CD4-positive, alpha-beta memory T cell (primary cell): ENCODE measurements around the gene NENF. TPM values are rescaled to one million over a fixed set of nuclear protein-coding genes. Genes with fewer than 3 reads are reported as not detected.
"Not testable (repeated sequence)": the region's sequence is repeated elsewhere in the genome, so short reads cannot be mapped to it uniquely, and the experiment has no call there.

Source experiments
- CTCF ChIA-PET: fragments of 350-600 bp; sonication (Branson Sonifier 250); formaldehyde crosslinking; loops from one replicate; lab custom pipeline; 2021; ENCODE audit warnings: inconsistent platforms; ENCODE audit not compliant: partially characterized antibody; lab: Charles Lee
- POLR2A ChIA-PET: fragments of 350-600 bp; sonication (Branson Sonifier 250); formaldehyde crosslinking; loops from one replicate; lab custom pipeline; 2021; ENCODE audit not compliant: partially characterized antibody; lab: Charles Lee
- DNase-seq, 5 donors: peaks; one replicate each; pipeline versions ENCODE4 v3.0.0 to v3.0.0-alpha.2; 2020 to 2022; ENCODE audit warnings: mixed read lengths in 1 of 5
- H3K27ac ChIP-seq: one replicate; pipeline ENCODE4 v1.7.0; 2013; ENCODE audit warnings: low read depth, low read length
- H3K27me3 ChIP-seq: 2 replicates; pipeline ENCODE4 v1.7.0; 2013; ENCODE audit warnings: mild to moderate bottlenecking, low read length, moderate library complexity; ENCODE audit not compliant: insufficient read depth
- H3K36me3 ChIP-seq: 2 replicates; pipeline ENCODE4 v1.7.0; 2013; ENCODE audit warnings: mild to moderate bottlenecking, low read length, moderate library complexity; ENCODE audit not compliant: insufficient read depth
- H3K4me1 ChIP-seq: 2 replicates; pipeline ENCODE4 v1.7.0; 2013; ENCODE audit warnings: mild to moderate bottlenecking, low read length, moderate library complexity; ENCODE audit not compliant: insufficient read depth
- H3K4me3 ChIP-seq, 2 donors: one replicate each; pipeline ENCODE4 v1.7.0; 2013; ENCODE audit warnings: low read length in 2 of 2, mild to moderate bottlenecking in 1 of 2
- H3K9me3 ChIP-seq, 2 donors: one replicate each; pipeline ENCODE4 v1.7.0; 2013; ENCODE audit warnings: low read length in 2 of 2, control low read depth in 1 of 2; ENCODE audit not compliant: control insufficient read depth in 1 of 2
- H3K27ac Mint-ChIP-seq, 7 donors: one replicate each; pipeline ENCODE4 v1.8.0; 2020 to 2021; ENCODE audit warnings: mixed read lengths in 7 of 7, mild to moderate bottlenecking in 6 of 7, inconsistent platforms in 3 of 7, moderate library complexity in 3 of 7
- H3K27me3 Mint-ChIP-seq, 2 donors: one replicate each; pipeline ENCODE4 v1.8.0; 2020 to 2021; ENCODE audit warnings: mixed read lengths in 2 of 2
- H3K36me3 Mint-ChIP-seq, 2 donors: one replicate each; pipeline ENCODE4 v1.8.0; 2020 to 2021; ENCODE audit warnings: mixed read lengths in 2 of 2, inconsistent platforms in 1 of 2, mild to moderate bottlenecking in 1 of 2
- H3K4me1 Mint-ChIP-seq, 4 donors: one replicate each; pipeline ENCODE4 v1.8.0; 2020 to 2021; ENCODE audit warnings: mixed read lengths in 4 of 4, mild to moderate bottlenecking in 1 of 4
- H3K4me3 Mint-ChIP-seq, 8 donors: one replicate each; pipeline ENCODE4 v1.8.0; 2020 to 2021; ENCODE audit warnings: mixed read lengths in 8 of 8, mild to moderate bottlenecking in 7 of 8, moderate library complexity in 6 of 8, inconsistent platforms in 3 of 8
- H3K9me3 Mint-ChIP-seq, 8 donors: one replicate each; pipeline ENCODE4 v1.8.0; 2020 to 2021; ENCODE audit warnings: mixed read lengths in 8 of 8, mild to moderate bottlenecking in 5 of 8, inconsistent platforms in 3 of 8, moderate library complexity in 1 of 8
- intact Hi-C: fragments of 100-400 bp; cut with micrococcal nuclease; formaldehyde crosslinking; loops from one replicate; pipeline ENCODE4 v1.15.1; 2023
- polyA plus RNA-seq, 2 donors: library from polyadenylated mRNA; unstranded; fragments of 300-500 nt; fragmentation: Illumina TruSeq; gene quantifications; one replicate each; pipeline ENCODE4 v1.2.3, GENCODE V29; 2021
- total RNA-seq, 2 experiments: library from RNA; stranded (reverse); gene quantifications; one replicate each; pipeline ENCODE4 v1.2.3, GENCODE V29; 2021

Gene NENF
- total and polyA plus RNA-seq, 4 experiments from 2014 or later = 18.7 to 76.2 (median 31.8) TPM

- Mint-ChIP-seq H3K36me3 (no peaks in the 10 kb centered on the region), H3K4me3 (no peak overlapping the region), H3K27me3 (peaks cover 0 to 6% of the 10 kb centered on the region in 2 donors), H3K4me1 (peaks cover 0 to 14% (median 5%) of the 10 kb centered on the region in 4 donors), H3K9me3 (no peaks in the 10 kb centered on the region), H3K27ac (no peak overlapping the region)
- no peak for DNase-seq
- H3K27ac ChIP-seq = no peak overlapping the region
- peaks cover 8% of the 10 kb centered on the region for H3K4me1 ChIP-seq
- no peaks in the 10 kb centered on the region for H3K36me3 ChIP-seq
- ChIA-PET CTCF (interaction anchor here (0.8 to 9.7 kb wide), 3 partner anchors 12 to 411 kb away, joined by 3 to 69 read pairs (median 3); no protein-coding TSS in a partner anchor), POLR2A (no interaction called here)
- intact Hi-C loops = no loop called here
- H3K9me3 ChIP-seq = no peaks in the 10 kb centered on the region
- H3K4me3 ChIP-seq = no peak overlapping the region
- no peaks in the 10 kb centered on the region for H3K27me3 ChIP-seq
These were observed 41.0 kb downstream of the NENF start for GRCh38 chr1:212473729-212474128.

- peaks cover 0 to 6% of the 10 kb centered on the region in 2 donors for H3K27me3 Mint-ChIP-seq
- H3K4me3 Mint-ChIP-seq = no peak overlapping the region
- H3K36me3 ChIP-seq = no peaks in the 10 kb centered on the region
- DNase-seq = no peak
- no peak overlapping the region for H3K4me3 ChIP-seq
- H3K27ac Mint-ChIP-seq = no peak overlapping the region
- H3K27ac ChIP-seq = no peak overlapping the region
- H3K9me3 ChIP-seq = no peaks in the 10 kb centered on the region
- H3K9me3 Mint-ChIP-seq = no peaks in the 10 kb centered on the region
- ChIA-PET CTCF (interaction anchor here (1.3 to 9.7 kb wide), 2 partner anchors 20 to 404 kb away, joined by 6 to 69 read pairs; no protein-coding TSS in a partner anchor), POLR2A (no interaction called here)
- H3K27me3 ChIP-seq = no peaks in the 10 kb centered on the region
- peaks cover 0 to 14% (median 5%) of the 10 kb centered on the region in 4 donors for H3K4me1 Mint-ChIP-seq
- intact Hi-C loops = no loop called here
- H3K4me1 ChIP-seq = peaks cover 8% of the 10 kb centered on the region
- H3K36me3 Mint-ChIP-seq = no peaks in the 10 kb centered on the region
These were observed 42.4 kb downstream of the NENF start for GRCh38 chr1:212475151-212475550.

GRCh38 chr1:212475831-212476230 lies 43.1 kb downstream of the NENF start:
- CTCF ChIA-PET = interaction anchor here (1.3 to 1.7 kb wide), 2 partner anchors 142 to 405 kb away, joined by 5 to 6 read pairs; no protein-coding TSS in a partner anchor
- not testable (repeated sequence) for DNase-seq
- H3K4me1 Mint-ChIP-seq = peaks cover 0 to 14% (median 5%) of the 10 kb centered on the region in 4 donors

GRCh38 chr1:212477014-212477679 lies 44.4 kb downstream of the NENF start:
- POLR2A ChIA-PET = interaction anchor here (0.6 kb wide), 1 partner anchor 537 kb away, joined by 3 read pairs; no protein-coding TSS in a partner anchor
- Mint-ChIP-seq H3K4me1 (peaks cover 0 to 14% (median 5%) of the 10 kb centered on the region in 4 donors), H3K27me3 (peaks cover 2 to 6% of the 10 kb centered on the region in 2 donors), H3K27ac (peak overlapping the region in 1 of 7 donors; percentile 32), H3K36me3 (no peaks in the 10 kb centered on the region), H3K9me3 (no peaks in the 10 kb centered on the region), H3K4me3 (peak overlapping the region in 6 of 8 donors; percentile 19 to 70 (median 45))
- Histone ChIP-seq H3K9me3 (no peaks in the 10 kb centered on the region), H3K4me1 (peaks cover 8% of the 10 kb centered on the region), H3K27me3 (no peaks in the 10 kb centered on the region), H3K4me3 (no peak overlapping the region), H3K36me3 (no peaks in the 10 kb centered on the region), H3K27ac (no peak overlapping the region)
- intact Hi-C loops = loop anchor here (1.0 to 2.0 kb wide), 5 partner anchors 90 to 518 kb away; no protein-coding TSS in a partner anchor
- CTCF ChIA-PET = interaction anchor here (0.6 to 3.2 kb wide), 44 partner anchors 9 to 1283 kb away, joined by 3 to 44 read pairs (median 4); partner anchors contain the start of genes ATF3, NSL1 and PACC1
- DNase-seq = peak; percentile 67 to 78 (median 70)

More at GRCh38 chr1:212475831-212476230, 43.1 kb downstream of the NENF start:
- POLR2A ChIA-PET, H3K4me1 ChIP-seq, H3K4me3 ChIP-seq, H3K36me3 ChIP-seq, H3K27me3 Mint-ChIP-seq, H3K9me3 ChIP-seq, H3K4me3 Mint-ChIP-seq, H3K27ac ChIP-seq, H3K9me3 Mint-ChIP-seq, H3K27ac Mint-ChIP-seq, H3K36me3 Mint-ChIP-seq, H3K27me3 ChIP-seq: not testable (repeated sequence)
- intact Hi-C loops = loop anchor here (2.0 kb wide), 2 partner anchors 91 to 519 kb away; no protein-coding TSS in a partner anchor

DNA sequence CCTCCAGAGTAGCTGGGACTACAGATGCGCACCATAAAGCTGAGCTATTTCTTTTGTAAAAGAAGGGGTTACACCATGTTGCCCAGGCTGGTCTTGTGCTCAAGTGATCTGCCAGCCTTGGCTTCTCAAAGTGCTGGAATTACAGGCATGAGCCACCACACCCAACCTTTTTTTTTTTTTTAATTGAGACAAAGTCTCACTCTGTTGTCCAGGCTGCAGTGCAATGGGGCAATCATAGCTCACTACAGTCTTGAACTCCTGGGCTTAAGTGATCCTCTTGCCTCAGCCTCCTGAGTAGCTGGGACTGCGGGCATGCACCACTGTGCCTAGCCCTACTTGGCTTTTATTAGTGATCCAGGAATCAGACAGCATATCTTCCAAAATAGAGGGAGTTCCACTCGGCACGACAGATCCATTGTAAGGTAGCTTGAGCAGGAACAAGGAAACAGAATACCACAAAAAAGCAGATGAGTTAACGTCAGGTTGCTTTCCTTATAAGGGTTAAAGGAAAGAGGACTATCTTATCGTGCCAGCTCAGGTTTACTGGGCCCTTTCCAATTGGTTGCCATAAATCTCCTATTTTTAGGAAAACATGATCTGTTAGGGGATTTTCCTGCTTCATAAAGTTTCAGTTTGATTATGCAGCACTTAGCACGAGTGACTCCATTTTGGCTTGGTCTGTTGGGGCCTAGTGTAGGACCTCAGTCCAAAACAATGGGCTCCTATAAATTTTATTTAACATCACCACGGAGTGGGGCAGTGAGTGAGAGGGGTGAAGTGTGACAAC lies 45.2 kb downstream of the NENF start:
- Histone ChIP-seq H3K27me3 (no peaks in the 10 kb centered on the region), H3K36me3 (no peaks in the 10 kb centered on the region), H3K9me3 (no peaks in the 10 kb centered on the region), H3K4me3 (no peak overlapping the region), H3K27ac (no peak overlapping the region), H3K4me1 (peaks cover 8% of the 10 kb centered on the region)
- H3K36me3 Mint-ChIP-seq = no peaks in the 10 kb centered on the region
- POLR2A ChIA-PET = no interaction called here
- H3K9me3 Mint-ChIP-seq = no peaks in the 10 kb centered on the region
- intact Hi-C loops = loop anchor here (1.0 to 2.0 kb wide), 5 partner anchors 89 to 517 kb away; no protein-coding TSS in a partner anchor
- H3K27ac Mint-ChIP-seq = peak overlapping the region in 4 of 7 donors; percentile 6 to 48 (median 36)
- H3K4me1 Mint-ChIP-seq = peaks cover 0 to 14% (median 5%) of the 10 kb centered on the region in 4 donors
- CTCF ChIA-PET = interaction anchor here (0.7 to 3.2 kb wide), 41 partner anchors 8 to 797 kb away, joined by 3 to 44 read pairs (median 4); partner anchors contain the start of genes ATF3, NSL1 and PACC1
- peak overlapping the region in 1 of 8 donors; percentile 70 for H3K4me3 Mint-ChIP-seq
- H3K27me3 Mint-ChIP-seq = peaks cover 5 to 6% of the 10 kb centered on the region in 2 donors
- DNase-seq = no peak

DNA sequence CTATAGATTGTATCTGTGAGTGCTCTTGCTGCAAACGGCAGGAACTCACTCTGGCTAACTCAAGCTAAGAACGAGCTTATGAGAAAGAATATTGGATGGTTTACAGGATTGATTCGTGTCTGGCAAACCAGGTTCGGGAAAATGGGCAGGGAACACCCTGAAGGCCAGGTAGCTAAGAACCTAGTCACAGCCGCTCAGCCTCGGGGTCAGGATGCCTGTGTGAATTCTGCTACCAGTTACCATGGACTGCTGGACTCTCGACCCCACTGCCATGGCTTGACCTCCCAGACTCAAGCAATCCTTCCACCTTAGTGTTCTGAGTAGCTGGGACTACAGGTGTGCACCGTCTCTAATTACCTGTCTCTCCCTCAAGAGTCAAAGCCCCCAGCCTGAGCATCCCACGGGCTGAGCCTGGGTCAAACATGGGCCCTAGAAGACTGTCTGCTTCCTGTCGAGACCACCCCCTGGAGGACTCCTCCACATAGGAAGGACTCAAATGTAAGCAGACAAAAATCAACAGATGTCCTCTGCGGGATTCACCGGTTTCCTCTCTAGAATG lies 45.8 kb downstream of the NENF start:
- Mint-ChIP-seq H3K27ac (no peak overlapping the region), H3K4me1 (peaks cover 0 to 14% (median 5%) of the 10 kb centered on the region in 4 donors), H3K27me3 (peaks cover 5 to 6% of the 10 kb centered on the region in 2 donors), H3K36me3 (no peaks in the 10 kb centered on the region), H3K4me3 (no peak overlapping the region), H3K9me3 (no peaks in the 10 kb centered on the region)
- Histone ChIP-seq H3K4me1 (peaks cover 8% of the 10 kb centered on the region), H3K9me3 (no peaks in the 10 kb centered on the region), H3K27ac (no peak overlapping the region), H3K36me3 (no peaks in the 10 kb centered on the region), H3K27me3 (peaks cover 3% of the 10 kb centered on the region), H3K4me3 (no peak overlapping the region)
- DNase-seq = no peak
- ChIA-PET CTCF (interaction anchor here (1.0 to 3.2 kb wide), 21 partner anchors 9 to 798 kb away, joined by 3 to 44 read pairs (median 6); no protein-coding TSS in a partner anchor), POLR2A (no interaction called here)
- intact Hi-C loops = no loop called here
